HepG2 (cell line): Measurements from ENCODE around the gene PLIN1. TPM values are rescaled to one million over a fixed set of nuclear protein-coding genes. Genes with fewer than 3 reads are reported as not detected.
A peak's percentile ranks its signal among the peaks of the same experiment; 100 is the strongest.

Experiments
- BCL6 ChIP-seq: IDR thresholded peaks from 2 replicates; pipeline ENCODE4 v1.6.1; 2016; ENCODE audit warnings: missing genetic modification reagents, missing compliant biosample characterization
- CHD4 ChIP-seq: fragments of 200-600 bp; sonication (generic); IDR thresholded peaks from 2 replicates; pipeline ENCODE4 v1.7.0; 2017; ENCODE audit warnings: mild to moderate bottlenecking, low read length, borderline replicate concordance
- ERF ChIP-seq: IDR thresholded peaks from 2 replicates; pipeline ENCODE4 v1.6.1; 2018; ENCODE audit warnings: missing biosample characterization, missing genetic modification reagents
- GABPA ChIP-seq, 2 experiments: IDR thresholded peaks; 2 replicates each; pipeline ENCODE4 v1.6.1; 2011 to 2016; ENCODE audit warnings: low read depth in 2 of 2, low read length in 1 of 2, missing biosample characterization in 1 of 2, missing genetic modification characterization in 1 of 2
- HCFC1 ChIP-seq: fragments of 150-350 bp; IDR thresholded peaks from 2 replicates; pipeline ENCODE4 v1.6.1; 2014; ENCODE audit warnings: low read depth, low read length
- HMGXB3 ChIP-seq: sonication (generic); formaldehyde crosslinking; IDR thresholded peaks from 2 replicates; pipeline ENCODE4 v1.4.0; 2020; ENCODE audit warnings: missing genetic modification reagents, borderline replicate concordance
- MED8 ChIP-seq: sonication (generic); formaldehyde crosslinking; IDR thresholded peaks from 2 replicates; pipeline ENCODE4 v1.8.1; 2023; ENCODE audit warnings: mild to moderate bottlenecking, missing genetic modification reagents; ENCODE audit not compliant: insufficient replicate concordance
- MEF2D ChIP-seq: sonication (generic); formaldehyde crosslinking; IDR thresholded peaks from 2 replicates; pipeline ENCODE4 v1.5.1; 2020; ENCODE audit warnings: mild to moderate bottlenecking, missing genetic modification reagents
- MXD1 ChIP-seq: sonication (generic); formaldehyde crosslinking; IDR thresholded peaks from 2 replicates; pipeline ENCODE4 v1.4.0; 2020; ENCODE audit warnings: mild to moderate bottlenecking, missing genetic modification reagents
- NCOR1 ChIP-seq: fragments of 200-600 bp; sonication (generic); IDR thresholded peaks from 2 replicates; pipeline ENCODE4 v1.7.0; 2017; ENCODE audit warnings: antibody characterized with exemption, low read length, borderline replicate concordance
- NR2F6 ChIP-seq, 2 experiments: IDR thresholded peaks; 2 replicates each; pipeline ENCODE4 v1.6.1; 2016; ENCODE audit warnings: antibody characterized with exemption in 1 of 2, mild to moderate bottlenecking in 1 of 2
- RARG ChIP-seq: sonication (generic); formaldehyde crosslinking; IDR thresholded peaks from 2 replicates; pipeline ENCODE4 v1.4.0; 2020; ENCODE audit warnings: low read depth, mild to moderate bottlenecking, missing genetic modification reagents
- RBM39 ChIP-seq: fragments of 200-400 bp; formaldehyde crosslinking; IDR thresholded peaks from one replicate; pipeline ENCODE4 v1.6.1; 2018; ENCODE audit warnings: antibody characterized with exemption, mild to moderate bottlenecking, low read depth, low read length; ENCODE audit not compliant: poor library complexity, severe bottlenecking
- RELA ChIP-seq: sonication (generic); formaldehyde crosslinking; IDR thresholded peaks from 2 replicates; pipeline ENCODE4 v1.4.0; 2020; ENCODE audit warnings: missing genetic modification reagents
- SAP130 ChIP-seq: IDR thresholded peaks from 2 replicates; pipeline ENCODE4 v1.6.1; 2016; ENCODE audit warnings: low read depth
- ZBTB42 ChIP-seq: sonication (generic); formaldehyde crosslinking; IDR thresholded peaks from 2 replicates; pipeline ENCODE4 v1.5.0; 2020; ENCODE audit warnings: mild to moderate bottlenecking, missing genetic modification reagents
- ZFP37 ChIP-seq: sonication (generic); formaldehyde crosslinking; IDR thresholded peaks from 2 replicates; pipeline ENCODE4 v1.4.0; 2020; ENCODE audit warnings: missing genetic modification reagents, borderline replicate concordance
- ZMYM2 ChIP-seq: sonication (generic); formaldehyde crosslinking; IDR thresholded peaks from 2 replicates; pipeline ENCODE4 v1.8.0; 2022; ENCODE audit warnings: mild to moderate bottlenecking, missing genetic modification reagents
- ZMYM3 ChIP-seq: sonication (generic); formaldehyde crosslinking; IDR thresholded peaks from 2 replicates; pipeline ENCODE4 v1.5.1; 2020; ENCODE audit warnings: mild to moderate bottlenecking, missing genetic modification reagents
- ZNF331 ChIP-seq: sonication (generic); formaldehyde crosslinking; IDR thresholded peaks from 2 replicates; pipeline ENCODE4 v1.4.0; 2020; ENCODE audit warnings: missing genetic modification reagents
- ZNF562 ChIP-seq: sonication (generic); formaldehyde crosslinking; IDR thresholded peaks from 2 replicates; pipeline ENCODE4 v1.8.0; 2022; ENCODE audit warnings: missing genetic modification reagents, borderline replicate concordance
- ZNF687 ChIP-seq: sonication (generic); formaldehyde crosslinking; IDR thresholded peaks from 2 replicates; pipeline ENCODE4 v1.5.1; 2020; ENCODE audit warnings: mild to moderate bottlenecking, missing genetic modification reagents, moderate library complexity
- polyA plus RNA-seq, 8 experiments: library from polyadenylated mRNA; depleted of rRNA in 3 of 8; stranded (reverse) in 7 of 8; unstranded in 1 of 8; fragments of >200 nt; fragmentation: Illumina TruSeq in 4 of 8; extraction: Trizol in 4 of 8; gene quantifications; 2 replicates each; pipeline versions ENCODE4 v1.2.1 to v1.2.3, GENCODE V29; 2011 to 2016; ENCODE audit warnings: low read depth in 4 of 8, missing spikeins in 1 of 8, mixed read lengths in 1 of 8; ENCODE audit not compliant: insufficient read depth in 1 of 8
- total RNA-seq, 5 experiments: library from RNA; depleted of rRNA; stranded (reverse); fragments of >200 nt; fragmentation: Illumina TruSeq; extraction: Trizol; gene quantifications; 2 replicates each; pipeline ENCODE4 v1.2.3, GENCODE V29; 2016; ENCODE audit warnings: low read depth in 1 of 5

PLIN1 gene
- total and polyA plus RNA-seq, 2 of the 13 experiments (the other 11 are each of a cell fraction or from before 2014, with no cell fraction given), result 0.74 to 1.2 TPM

GRCh38 chr15:89680282-89680873 lies 1.2 kb upstream of the PLIN1 start (continued):
- TF ChIP-seq ZNF687 (CRISPR knock-in tag) (no peak), ZFP37 (CRISPR knock-in tag) (no peak), ZMYM2 (0 out of 2 replicates have a peak, but pooled peaks have one; percentile 22), ZNF331 (CRISPR knock-in tag) (peak; percentile 51; the same call in 1 of the 2 replicates), RELA (CRISPR knock-in tag) (no peak), RBM39 (no peak), ERF (CRISPR knock-in tag) (no peak; the same call in 1 of the 2 replicates), HCFC1 (no peak), ZNF562 (CRISPR knock-in tag) (no peak), ZBTB42 (CRISPR knock-in tag) (no peak), NR2F6 (IDR thresholded peaks at IDR 0.05) (peak; percentile 70; the same call in 1 of the 2 replicates), NR2F6 (CRISPR knock-in tag; IDR thresholded peaks at IDR 0.05) (peak; percentile 53; the same call in 1 of the 2 replicates), RARG (CRISPR knock-in tag) (no peak), SAP130 (CRISPR knock-in tag) (peak; percentile 50), CHD4 (peak; percentile 80; the same call in 1 of the 2 replicates), MED8 (CRISPR knock-in tag) (no peak), HMGXB3 (CRISPR knock-in tag) (no peak), GABPA (IDR thresholded peaks at IDR 0.05; ENCODE audit: low read depth, low read length) (no peak), GABPA (CRISPR knock-in tag; IDR thresholded peaks at IDR 0.05; ENCODE audit: low read depth) (peak; percentile 55), NCOR1 (peak; percentile 76), BCL6 (CRISPR knock-in tag) (peak; percentile 52; the same call in 1 of the 2 replicates), MXD1 (CRISPR knock-in tag) (no peak), ZMYM3 (CRISPR knock-in tag) (peak; percentile 58; the same call in 1 of the 2 replicates), MEF2D (CRISPR knock-in tag) (peak; percentile 61)
